Measurements from ENCODE around the gene CDC25A.
A peak's percentile ranks its signal among the peaks of the same experiment; 100 is the strongest.

CDC25A gene

GRCh38 chr3:48194446-48195071 lies 6.3 kb upstream of the CDC25A start:
- H3K9me3 ChIP-seq (ENCODE audit: insufficient read depth, low read depth, low read length) = no peaks in the 10 kb centered on the region

GRCh38 chr3:48190911-48191310 lies 2.7 kb upstream of the CDC25A start:
- Histone ChIP-seq H3K27ac (ENCODE audit: low read length) (no peak overlapping the region), H3K4me1 (ENCODE audit: insufficient read depth, low read length) (peaks cover 9% of the 10 kb centered on the region; the same call in 1 of the 2 replicates), H3K4me3 (ENCODE audit: low read length) (peak overlapping the region; percentile 46; the same call in 1 of the 2 replicates), H3K36me3 (ENCODE audit: insufficient read depth, low read depth, low read length) (peaks cover 9% of the 10 kb centered on the region), H3K9me3 (ENCODE audit: insufficient read depth, low read depth, low read length) (no peaks in the 10 kb centered on the region), H3K27me3 (ENCODE audit: insufficient read depth, low read length) (no peaks in the 10 kb centered on the region), H3K9ac (ENCODE audit: low read depth, low read length) (peak overlapping the region; percentile 70; the same call in 1 of the 2 replicates)

More at GRCh38 chr3:48194446-48195071, 6.3 kb upstream of the CDC25A start:
- H3K27me3 ChIP-seq (ENCODE audit: insufficient read depth, low read length) = no peaks in the 10 kb centered on the region
- no peak overlapping the region for H3K4me3 ChIP-seq (ENCODE audit: low read length)
- H3K27ac ChIP-seq (ENCODE audit: low read length) = no peak overlapping the region
- H3K36me3 ChIP-seq (ENCODE audit: insufficient read depth, low read depth, low read length) = no peaks in the 10 kb centered on the region
- 0 out of 2 replicates have a peak overlapping the region, but pooled peaks have one; percentile 7 for H3K9ac ChIP-seq (ENCODE audit: low read depth, low read length)
- peaks cover 9% of the 10 kb centered on the region; the same call in 1 of the 2 replicates for H3K4me1 ChIP-seq (ENCODE audit: insufficient read depth, low read length)

- H3K4me1 ChIP-seq (ENCODE audit: insufficient read depth, low read length) = peaks cover 9% of the 10 kb centered on the region; the same call in 1 of the 2 replicates
- no peaks in the 10 kb centered on the region for H3K27me3 ChIP-seq (ENCODE audit: insufficient read depth, low read length)
- H3K36me3 ChIP-seq (ENCODE audit: insufficient read depth, low read depth, low read length) = peaks cover 25% of the 10 kb centered on the region
- H3K4me3 ChIP-seq (ENCODE audit: low read length) = no peak overlapping the region
- no peaks in the 10 kb centered on the region for H3K9me3 ChIP-seq (ENCODE audit: insufficient read depth, low read depth, low read length)
- H3K27ac ChIP-seq (ENCODE audit: low read length) = no peak overlapping the region
- no peak overlapping the region for H3K9ac ChIP-seq (ENCODE audit: low read depth, low read length)
These were observed 1.1 kb upstream of the CDC25A start for GRCh38 chr3:48189321-48189720.

DNA sequence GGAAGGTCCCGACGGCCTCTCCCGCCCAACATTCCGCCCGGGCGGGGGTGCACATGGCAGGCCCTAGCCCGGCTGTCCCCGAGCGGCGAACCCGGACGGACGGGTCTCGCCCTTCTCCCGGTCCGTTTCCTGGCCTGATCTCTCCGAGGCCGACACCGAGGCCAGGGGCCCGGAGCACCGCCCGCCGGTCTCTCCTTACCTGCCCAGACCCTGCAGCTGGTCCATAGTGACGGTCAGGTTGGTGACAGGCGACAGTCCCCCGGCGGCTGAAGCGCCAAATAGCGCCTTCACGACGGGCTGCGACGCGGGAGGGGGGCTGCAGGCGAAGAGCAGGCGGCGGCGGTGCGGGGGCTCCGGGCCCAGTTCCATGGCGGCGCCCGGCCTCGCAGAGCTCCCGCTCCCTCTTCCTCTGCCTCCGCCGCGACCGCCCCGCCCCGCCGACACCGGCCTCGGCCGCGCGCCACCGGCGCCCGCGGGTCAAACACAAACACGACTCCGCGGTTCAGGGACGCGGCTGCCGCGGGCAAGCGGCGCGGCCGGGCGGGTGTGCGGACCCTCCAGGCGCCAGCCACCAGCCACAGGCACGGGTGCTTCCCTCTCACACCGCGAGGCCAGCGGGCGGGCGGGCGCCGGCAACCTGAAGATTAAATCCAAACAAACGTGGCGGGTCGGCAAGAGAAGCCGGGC lies 495 bp downstream of the CDC25A start:
- peak overlapping the region; percentile 92 for H3K9ac ChIP-seq (ENCODE audit: low read depth, low read length)
- peak overlapping the region; percentile 80 for H3K4me3 ChIP-seq (ENCODE audit: low read length)

GRCh38 chr3:48187301-48187578 lies 977 bp downstream of the CDC25A start:
- H3K4me3 ChIP-seq (ENCODE audit: low read length) = peak overlapping the region; percentile 80
- no peaks in the 10 kb centered on the region for H3K27me3 ChIP-seq (ENCODE audit: insufficient read depth, low read length)
- H3K36me3 ChIP-seq (ENCODE audit: insufficient read depth, low read depth, low read length) = peaks cover 45% of the 10 kb centered on the region
- H3K4me1 ChIP-seq (ENCODE audit: insufficient read depth, low read length) = peaks cover 9% of the 10 kb centered on the region; the same call in 1 of the 2 replicates
- H3K9ac ChIP-seq (ENCODE audit: low read depth, low read length) = peak overlapping the region; percentile 92
- no peak overlapping the region for H3K27ac ChIP-seq (ENCODE audit: low read length)
- no peaks in the 10 kb centered on the region for H3K9me3 ChIP-seq (ENCODE audit: insufficient read depth, low read depth, low read length)

More for the DNA sequence above, 495 bp downstream of the CDC25A start:
- Histone ChIP-seq H3K36me3 (ENCODE audit: insufficient read depth, low read depth, low read length) (peaks cover 41% of the 10 kb centered on the region), H3K27me3 (ENCODE audit: insufficient read depth, low read length) (no peaks in the 10 kb centered on the region), H3K4me1 (ENCODE audit: insufficient read depth, low read length) (peaks cover 9% of the 10 kb centered on the region; the same call in 1 of the 2 replicates), H3K27ac (ENCODE audit: low read length) (no peak overlapping the region), H3K9me3 (ENCODE audit: insufficient read depth, low read depth, low read length) (no peaks in the 10 kb centered on the region)

DNA sequence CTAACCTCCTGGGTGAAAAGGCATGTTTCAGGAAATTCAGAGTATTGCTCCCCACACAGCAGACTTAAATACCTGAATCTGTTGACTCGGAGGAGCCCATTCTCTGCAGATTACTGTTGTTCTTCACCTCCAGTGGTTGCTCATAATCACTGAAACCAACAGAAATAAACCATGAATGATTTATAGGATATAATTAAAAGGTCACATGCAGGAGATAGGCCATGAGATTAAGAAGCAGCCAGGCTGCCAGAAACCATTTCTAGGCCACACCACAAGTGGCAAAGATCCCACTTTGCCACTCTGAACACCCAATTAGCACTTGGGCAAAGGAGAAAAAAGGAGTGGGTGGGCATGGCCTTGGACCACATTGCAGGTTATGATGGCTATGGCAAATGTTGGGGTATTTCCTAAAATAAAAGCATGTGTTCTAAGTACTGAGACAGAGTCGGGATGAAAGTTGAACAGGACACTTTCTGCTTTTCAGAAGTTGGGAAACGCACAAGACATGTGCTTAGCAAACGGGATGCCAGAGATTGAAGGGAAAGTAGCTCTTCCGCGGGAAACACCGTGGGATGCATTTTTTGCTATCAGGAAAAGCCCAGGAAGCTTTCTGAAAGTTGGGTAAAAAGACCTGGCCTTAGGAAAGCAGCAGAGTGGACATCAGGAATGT lies 1.5 kb downstream of the CDC25A start:
- Histone ChIP-seq H3K27me3 (ENCODE audit: insufficient read depth, low read length) (no peaks in the 10 kb centered on the region), H3K4me1 (ENCODE audit: insufficient read depth, low read length) (peaks cover 9% of the 10 kb centered on the region; the same call in 1 of the 2 replicates), H3K4me3 (ENCODE audit: low read length) (peak overlapping the region; percentile 80), H3K36me3 (ENCODE audit: insufficient read depth, low read depth, low read length) (peaks cover 50% of the 10 kb centered on the region), H3K9me3 (ENCODE audit: insufficient read depth, low read depth, low read length) (no peaks in the 10 kb centered on the region), H3K27ac (ENCODE audit: low read length) (no peak overlapping the region), H3K9ac (ENCODE audit: low read depth, low read length) (peak overlapping the region; percentile 92)

GRCh38 chr3:48185129-48185528 lies 3.1 kb downstream of the CDC25A start:
- peaks cover 66% of the 10 kb centered on the region for H3K36me3 ChIP-seq (ENCODE audit: insufficient read depth, low read depth, low read length)

DNA sequence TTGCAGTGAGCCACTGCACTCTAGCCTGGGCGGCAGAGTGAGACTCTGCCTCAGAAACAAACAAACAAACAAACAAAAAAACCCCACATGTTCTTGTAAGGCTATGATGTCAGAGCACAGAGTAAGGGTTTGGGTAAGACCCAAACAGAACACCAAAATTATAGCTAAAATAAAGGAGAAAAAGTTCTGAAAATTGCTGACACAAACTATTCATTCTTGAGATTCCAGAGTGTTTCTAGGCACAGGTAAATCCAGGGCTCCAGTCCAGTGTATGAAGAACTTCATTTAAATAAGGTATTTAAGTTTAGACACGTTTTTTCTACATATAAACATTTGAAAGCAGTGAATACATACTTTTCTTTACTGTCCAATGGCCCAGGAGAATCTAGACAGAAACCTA lies 3.9 kb downstream of the CDC25A start:
- H3K36me3 ChIP-seq (ENCODE audit: insufficient read depth, low read depth, low read length) = peaks cover 75% of the 10 kb centered on the region
- H3K4me1 ChIP-seq (ENCODE audit: insufficient read depth, low read length) = no peaks in the 10 kb centered on the region; the same call in 1 of the 2 replicates
- H3K9me3 ChIP-seq (ENCODE audit: insufficient read depth, low read depth, low read length) = no peaks in the 10 kb centered on the region
- H3K9ac ChIP-seq (ENCODE audit: low read depth, low read length) = no peak overlapping the region
- H3K4me3 ChIP-seq (ENCODE audit: low read length) = no peak overlapping the region
- no peaks in the 10 kb centered on the region for H3K27me3 ChIP-seq (ENCODE audit: insufficient read depth, low read length)
- no peak overlapping the region for H3K27ac ChIP-seq (ENCODE audit: low read length)

More at GRCh38 chr3:48185129-48185528, 3.1 kb downstream of the CDC25A start:
- Histone ChIP-seq H3K4me1 (ENCODE audit: insufficient read depth, low read length) (peaks cover 1% of the 10 kb centered on the region; the same call in 1 of the 2 replicates), H3K9ac (ENCODE audit: low read depth, low read length) (peak overlapping the region; percentile 7; the same call in 1 of the 2 replicates), H3K4me3 (ENCODE audit: low read length) (no peak overlapping the region), H3K9me3 (ENCODE audit: insufficient read depth, low read depth, low read length) (no peaks in the 10 kb centered on the region), H3K27ac (ENCODE audit: low read length) (no peak overlapping the region), H3K27me3 (ENCODE audit: insufficient read depth, low read length) (no peaks in the 10 kb centered on the region)

DNA sequence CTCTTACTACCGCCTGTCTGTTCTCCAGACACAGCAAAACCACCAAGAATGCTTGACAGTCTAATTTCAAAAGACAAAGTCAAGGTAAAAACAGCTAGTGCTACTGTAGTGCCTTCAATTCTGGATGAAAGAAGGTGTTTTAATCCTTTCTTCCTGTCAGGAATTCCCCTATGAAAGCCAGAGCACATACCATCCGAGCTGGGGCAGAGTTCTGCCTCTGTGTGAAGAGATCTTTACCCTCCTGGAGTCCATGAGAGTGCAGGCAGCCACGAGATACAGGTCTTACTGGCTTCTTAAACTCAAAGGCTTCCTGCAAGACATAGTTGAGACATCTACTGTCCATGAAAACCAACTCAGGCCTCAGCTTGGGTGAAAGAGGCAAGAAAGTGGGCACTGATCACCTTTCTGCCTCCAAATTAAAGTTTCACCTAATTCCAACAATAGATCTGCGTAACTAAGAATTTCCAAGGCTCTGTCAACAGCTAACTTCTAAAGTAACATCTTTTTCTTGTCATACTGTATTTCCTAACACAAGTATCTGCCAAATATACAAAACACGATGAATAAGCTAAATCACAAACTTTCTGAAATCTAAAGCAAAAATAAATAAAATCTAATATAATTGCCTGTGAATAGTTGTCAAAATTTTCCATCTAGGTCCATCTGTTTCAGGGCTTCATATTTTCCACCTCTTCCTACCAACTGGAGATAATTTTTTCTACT lies 7.5 kb downstream of the CDC25A start:
- no peaks in the 10 kb centered on the region for H3K27me3 ChIP-seq (ENCODE audit: insufficient read depth, low read length)
- no peaks in the 10 kb centered on the region for H3K9me3 ChIP-seq (ENCODE audit: insufficient read depth, low read depth, low read length)
- peaks cover 100% of the 10 kb centered on the region for H3K36me3 ChIP-seq (ENCODE audit: insufficient read depth, low read depth, low read length)
- H3K4me1 ChIP-seq (ENCODE audit: insufficient read depth, low read length) = no peaks in the 10 kb centered on the region
- H3K9ac ChIP-seq (ENCODE audit: low read depth, low read length) = no peak overlapping the region
- H3K4me3 ChIP-seq (ENCODE audit: low read length) = no peak overlapping the region
- H3K27ac ChIP-seq (ENCODE audit: low read length) = no peak overlapping the region

DNA sequence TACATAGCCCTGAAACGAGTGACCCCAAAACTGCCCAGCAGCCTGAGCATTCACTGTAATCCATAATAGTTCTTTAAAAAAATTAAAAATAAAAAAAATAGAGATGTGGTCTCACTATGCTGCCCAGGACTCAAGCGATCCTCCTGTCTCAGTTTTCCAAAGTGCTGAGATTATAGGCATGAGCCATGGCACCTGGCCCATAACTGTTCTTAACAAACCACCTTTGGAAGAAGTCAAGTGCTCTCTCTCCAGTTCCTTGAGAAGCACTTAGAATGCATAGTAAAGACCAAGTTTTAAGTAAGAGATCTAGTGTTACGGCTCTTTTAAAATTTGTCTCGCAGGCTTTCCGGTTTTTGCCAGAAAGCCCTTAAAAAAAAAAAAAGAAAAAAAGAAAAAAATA lies 8.2 kb downstream of the CDC25A start:
- Histone ChIP-seq H3K9ac (ENCODE audit: low read depth, low read length) (no peak overlapping the region), H3K4me3 (ENCODE audit: low read length) (no peak overlapping the region), H3K36me3 (ENCODE audit: insufficient read depth, low read depth, low read length) (peaks cover 100% of the 10 kb centered on the region)

DNA sequence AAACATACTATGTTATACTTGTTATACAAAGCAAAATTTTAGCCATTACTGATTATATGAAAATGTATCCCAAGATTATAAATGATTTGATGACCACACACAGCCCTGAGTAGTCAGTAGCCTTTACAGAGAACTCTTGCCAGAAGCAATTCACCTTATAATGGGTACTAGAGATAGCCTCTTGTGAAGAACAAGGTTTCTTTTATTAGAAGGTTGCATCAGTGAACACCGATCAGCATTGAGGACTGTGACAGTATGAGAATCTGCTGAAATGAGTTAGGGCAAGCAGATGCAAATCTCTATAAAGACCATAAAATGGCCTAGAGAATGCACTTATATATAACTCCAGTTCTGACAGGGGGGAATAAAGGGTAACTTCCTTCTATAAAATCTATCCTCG lies 10.1 kb downstream of the CDC25A start:
- Histone ChIP-seq H3K27me3 (ENCODE audit: insufficient read depth, low read length) (no peaks in the 10 kb centered on the region), H3K36me3 (ENCODE audit: insufficient read depth, low read depth, low read length) (peaks cover 100% of the 10 kb centered on the region), H3K27ac (ENCODE audit: low read length) (no peak overlapping the region), H3K4me3 (ENCODE audit: low read length) (no peak overlapping the region), H3K9ac (ENCODE audit: low read depth, low read length) (no peak overlapping the region), H3K9me3 (ENCODE audit: insufficient read depth, low read depth, low read length) (no peaks in the 10 kb centered on the region), H3K4me1 (ENCODE audit: insufficient read depth, low read length) (no peaks in the 10 kb centered on the region)

More for the DNA sequence above, 8.2 kb downstream of the CDC25A start:
- H3K4me1 ChIP-seq (ENCODE audit: insufficient read depth, low read length) = no peaks in the 10 kb centered on the region
- no peaks in the 10 kb centered on the region for H3K27me3 ChIP-seq (ENCODE audit: insufficient read depth, low read length)
- no peak overlapping the region for H3K27ac ChIP-seq (ENCODE audit: low read length)
- no peaks in the 10 kb centered on the region for H3K9me3 ChIP-seq (ENCODE audit: insufficient read depth, low read depth, low read length)

All from iPS-20b (cell line).